ENCODE measurements around the gene ORM2. TPM values are rescaled to one million over a fixed set of nuclear protein-coding genes. Genes with fewer than 3 reads are reported as not detected.

Gene ORM2
- total RNA-seq, 1 experiment from 2014 or later: 0.59 TPM

DNA sequence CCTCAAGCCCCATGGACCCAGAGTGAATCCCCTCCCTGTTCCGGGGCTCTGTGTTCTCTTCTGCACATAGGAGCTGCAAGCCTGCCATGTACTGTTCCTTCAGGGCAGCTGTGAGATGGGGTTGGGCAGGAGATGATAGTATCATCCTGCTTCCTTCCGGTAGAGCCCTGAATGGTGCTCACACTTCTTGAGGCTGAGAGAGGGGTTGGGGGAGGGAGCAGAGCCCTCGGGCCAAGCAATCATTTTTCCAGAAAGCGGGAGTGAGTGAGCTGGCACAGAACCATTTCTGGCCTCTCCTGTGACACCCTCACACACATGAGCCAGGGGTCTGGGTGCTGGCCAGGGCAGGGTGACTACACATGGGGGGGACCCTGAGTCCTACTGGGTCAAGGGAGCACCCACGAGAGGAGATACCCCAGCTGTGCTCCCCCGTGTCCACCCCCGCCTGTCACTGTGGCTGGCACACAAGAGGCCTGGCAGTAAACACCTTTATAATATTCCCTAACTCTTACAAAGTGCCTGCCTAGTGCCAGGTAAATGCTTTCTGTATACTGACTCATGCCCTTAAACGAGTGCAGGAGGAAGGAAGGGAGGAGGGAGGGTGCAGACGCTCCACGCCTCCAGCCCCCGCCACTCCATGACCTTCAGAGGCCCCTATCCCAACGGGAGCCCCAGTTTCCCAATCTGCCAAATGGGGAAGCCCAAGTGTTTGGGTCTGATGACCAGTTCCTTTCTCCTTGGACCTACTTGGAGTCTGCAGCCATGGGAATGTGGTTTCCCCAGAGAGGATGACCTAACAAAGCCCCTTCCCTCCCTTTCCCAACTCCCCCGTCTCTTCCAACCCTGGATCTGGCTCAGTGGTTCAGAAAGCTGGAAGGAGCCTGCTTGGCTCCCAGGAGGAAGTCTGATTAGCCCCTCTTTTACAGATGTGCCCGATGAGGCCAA lies 42.6 kb downstream of the ORM2 start:
- RAD21 ChIA-PET (ENCODE audit: low non-redundant PET in 1 of 2, low total read pairs in 2 of 2, uncharacterized antibody in 2 of 2, unreplicated experiment in 2 of 2): interaction anchor here in 1 of 2 experiments (0.6 kb wide), 1 partner anchor 961 kb away, joined by 5 read pairs; no protein-coding TSS in a partner anchor
- CTCF ChIA-PET: no interaction called here
- Histone ChIP-seq H3K4me3 (replicated peaks in 1 of 2; ENCODE audit: low read depth in 1 of 2, low read length in 2 of 2) (no peak overlapping the region), H2AFZ (ENCODE audit: low read depth, low read length, poor library complexity, severe bottlenecking) (no peak overlapping the region), H4K20me1 (ENCODE audit: insufficient read depth) (no peaks in the 10 kb centered on the region), H3K79me2 (ENCODE audit: insufficient read depth, low read length) (no peaks in the 10 kb centered on the region), H3K36me3 (ENCODE audit: control insufficient read depth in 1 of 2, insufficient read depth in 2 of 2, low read length in 2 of 2) (no peaks in the 10 kb centered on the region), H3K9me3 (ENCODE audit: control insufficient read depth in 1 of 2, insufficient read depth in 1 of 2, low read depth in 1 of 2, low read length in 2 of 2) (no peaks in the 10 kb centered on the region), H3K4me1 (ENCODE audit: control insufficient read depth in 1 of 2, insufficient read depth in 2 of 2, low read length in 2 of 2) (no peaks in the 10 kb centered on the region), H3K9ac (ENCODE audit: low read length) (no peak overlapping the region), H3K4me2 (ENCODE audit: low read length) (no peak overlapping the region), H3K9me2 (ENCODE audit: insufficient read depth) (no peaks in the 10 kb centered on the region), H3K27ac (ENCODE audit: low read depth, low read length) (no peak overlapping the region), H3K27me3 (ENCODE audit: insufficient read depth, low read length) (no peaks in the 10 kb centered on the region)
- BruUV-seq (replicated peaks): no TSS peak
- ATAC-seq (no peak), DNase-seq (ENCODE audit: low read depth, low spot score) (no peak)
- TF ChIP-seq CBX3 (IDR thresholded peaks at IDR 0.05; ENCODE audit: low read depth): no peak
- TF ChIP-seq FOSL1 (IDR thresholded peaks at IDR 0.05; ENCODE audit: low read depth): no peak
- TF ChIP-seq ZFX (IDR thresholded peaks at IDR 0.05): no peak
- no peak for TF ChIP-seq POLR2AphosphoS5 (IDR thresholded peaks at IDR 0.05; ENCODE audit: low read depth, low read length)
- no peak for TF ChIP-seq SRF (IDR thresholded peaks at IDR 0.05; ENCODE audit: low read depth)
- no peak for TF ChIP-seq TCF7L2 (IDR thresholded peaks at IDR 0.05; ENCODE audit: borderline replicate concordance, extremely low read depth, insufficient read depth, insufficient read length)
- no peak for TF ChIP-seq YY1 (IDR thresholded peaks at IDR 0.05; ENCODE audit: extremely low read depth, insufficient replicate concordance, low read depth, low read length)
- TF ChIP-seq RAD21 (IDR thresholded peaks at IDR 0.05; ENCODE audit: low read depth): no peak
- TF ChIP-seq, protein P1, sequence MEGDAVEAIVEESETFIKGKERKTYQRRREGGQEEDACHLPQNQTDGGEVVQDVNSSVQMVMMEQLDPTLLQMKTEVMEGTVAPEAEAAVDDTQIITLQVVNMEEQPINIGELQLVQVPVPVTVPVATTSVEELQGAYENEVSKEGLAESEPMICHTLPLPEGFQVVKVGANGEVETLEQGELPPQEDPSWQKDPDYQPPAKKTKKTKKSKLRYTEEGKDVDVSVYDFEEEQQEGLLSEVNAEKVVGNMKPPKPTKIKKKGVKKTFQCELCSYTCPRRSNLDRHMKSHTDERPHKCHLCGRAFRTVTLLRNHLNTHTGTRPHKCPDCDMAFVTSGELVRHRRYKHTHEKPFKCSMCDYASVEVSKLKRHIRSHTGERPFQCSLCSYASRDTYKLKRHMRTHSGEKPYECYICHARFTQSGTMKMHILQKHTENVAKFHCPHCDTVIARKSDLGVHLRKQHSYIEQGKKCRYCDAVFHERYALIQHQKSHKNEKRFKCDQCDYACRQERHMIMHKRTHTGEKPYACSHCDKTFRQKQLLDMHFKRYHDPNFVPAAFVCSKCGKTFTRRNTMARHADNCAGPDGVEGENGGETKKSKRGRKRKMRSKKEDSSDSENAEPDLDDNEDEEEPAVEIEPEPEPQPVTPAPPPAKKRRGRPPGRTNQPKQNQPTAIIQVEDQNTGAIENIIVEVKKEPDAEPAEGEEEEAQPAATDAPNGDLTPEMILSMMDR (IDR thresholded peaks at IDR 0.05 in 2 of 3, conservative IDR thresholded peaks at IDR 0.05 in 1 of 3; ENCODE audit: borderline replicate concordance in 1 of 3, insufficient read depth in 1 of 3, low read depth in 2 of 3, low read length in 2 of 3): no peak
- TF ChIP-seq, protein P2, sequence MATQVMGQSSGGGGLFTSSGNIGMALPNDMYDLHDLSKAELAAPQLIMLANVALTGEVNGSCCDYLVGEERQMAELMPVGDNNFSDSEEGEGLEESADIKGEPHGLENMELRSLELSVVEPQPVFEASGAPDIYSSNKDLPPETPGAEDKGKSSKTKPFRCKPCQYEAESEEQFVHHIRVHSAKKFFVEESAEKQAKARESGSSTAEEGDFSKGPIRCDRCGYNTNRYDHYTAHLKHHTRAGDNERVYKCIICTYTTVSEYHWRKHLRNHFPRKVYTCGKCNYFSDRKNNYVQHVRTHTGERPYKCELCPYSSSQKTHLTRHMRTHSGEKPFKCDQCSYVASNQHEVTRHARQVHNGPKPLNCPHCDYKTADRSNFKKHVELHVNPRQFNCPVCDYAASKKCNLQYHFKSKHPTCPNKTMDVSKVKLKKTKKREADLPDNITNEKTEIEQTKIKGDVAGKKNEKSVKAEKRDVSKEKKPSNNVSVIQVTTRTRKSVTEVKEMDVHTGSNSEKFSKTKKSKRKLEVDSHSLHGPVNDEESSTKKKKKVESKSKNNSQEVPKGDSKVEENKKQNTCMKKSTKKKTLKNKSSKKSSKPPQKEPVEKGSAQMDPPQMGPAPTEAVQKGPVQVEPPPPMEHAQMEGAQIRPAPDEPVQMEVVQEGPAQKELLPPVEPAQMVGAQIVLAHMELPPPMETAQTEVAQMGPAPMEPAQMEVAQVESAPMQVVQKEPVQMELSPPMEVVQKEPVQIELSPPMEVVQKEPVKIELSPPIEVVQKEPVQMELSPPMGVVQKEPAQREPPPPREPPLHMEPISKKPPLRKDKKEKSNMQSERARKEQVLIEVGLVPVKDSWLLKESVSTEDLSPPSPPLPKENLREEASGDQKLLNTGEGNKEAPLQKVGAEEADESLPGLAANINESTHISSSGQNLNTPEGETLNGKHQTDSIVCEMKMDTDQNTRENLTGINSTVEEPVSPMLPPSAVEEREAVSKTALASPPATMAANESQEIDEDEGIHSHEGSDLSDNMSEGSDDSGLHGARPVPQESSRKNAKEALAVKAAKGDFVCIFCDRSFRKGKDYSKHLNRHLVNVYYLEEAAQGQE (IDR thresholded peaks at IDR 0.05; ENCODE audit: low read depth): no peak
- intact Hi-C loops (cut with micrococcal nuclease): no loop called here
- POLR2A ChIA-PET: no interaction called here
